Measurements from ENCODE around the gene PPP3CA. TPM values are rescaled to one million over a fixed set of nuclear protein-coding genes. Genes with fewer than 3 reads are reported as not detected.

PPP3CA gene
- total and polyA plus RNA-seq, 2 of the 13 experiments (the other 11 are each of a cell fraction or from before 2014, with no cell fraction given): 4.8 to 13.2 TPM

DNA sequence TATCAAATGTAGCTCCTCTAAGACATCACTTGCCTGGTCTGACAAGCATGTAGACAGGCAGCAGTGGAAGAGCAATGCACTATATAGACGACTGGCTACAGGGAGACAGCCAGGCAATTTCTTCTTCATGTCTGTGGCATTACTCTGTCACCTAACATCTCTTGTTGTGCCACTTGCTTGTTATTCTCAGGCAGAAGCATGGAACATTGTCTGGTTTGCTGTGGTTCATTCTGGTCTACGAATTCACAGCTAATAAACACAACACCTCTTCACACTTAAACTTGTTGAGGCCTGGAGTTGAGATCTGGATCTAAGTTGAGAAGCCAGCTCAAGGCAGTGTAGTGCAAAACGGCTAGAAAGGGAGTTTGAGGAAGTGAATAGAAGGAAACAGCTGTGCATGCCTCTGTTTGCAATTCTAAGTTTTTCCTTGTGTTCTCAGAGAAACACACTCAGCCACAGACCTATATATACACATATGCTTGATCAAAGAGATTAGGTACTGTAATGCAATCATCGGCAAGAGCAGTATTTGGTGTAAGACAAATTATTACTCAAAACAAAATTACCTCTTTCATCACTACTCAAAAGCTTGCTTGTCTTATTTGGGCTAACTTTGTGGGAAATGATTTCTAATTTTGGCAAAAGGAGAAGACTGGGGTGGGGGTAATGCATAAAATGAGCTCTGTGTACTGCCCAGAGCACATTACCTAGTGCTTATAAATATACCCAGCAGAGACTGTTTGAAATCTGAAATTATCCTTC lies 243.8 kb downstream of the PPP3CA start (continued):
- TF ChIP-seq, protein P1, sequence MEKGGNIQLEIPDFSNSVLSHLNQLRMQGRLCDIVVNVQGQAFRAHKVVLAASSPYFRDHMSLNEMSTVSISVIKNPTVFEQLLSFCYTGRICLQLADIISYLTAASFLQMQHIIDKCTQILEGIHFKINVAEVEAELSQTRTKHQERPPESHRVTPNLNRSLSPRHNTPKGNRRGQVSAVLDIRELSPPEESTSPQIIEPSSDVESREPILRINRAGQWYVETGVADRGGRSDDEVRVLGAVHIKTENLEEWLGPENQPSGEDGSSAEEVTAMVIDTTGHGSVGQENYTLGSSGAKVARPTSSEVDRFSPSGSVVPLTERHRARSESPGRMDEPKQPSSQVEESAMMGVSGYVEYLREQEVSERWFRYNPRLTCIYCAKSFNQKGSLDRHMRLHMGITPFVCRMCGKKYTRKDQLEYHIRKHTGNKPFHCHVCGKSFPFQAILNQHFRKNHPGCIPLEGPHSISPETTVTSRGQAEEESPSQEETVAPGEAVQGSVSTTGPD (CRISPR knock-in tag; IDR thresholded peaks at IDR 0.05): no peak
- TF ChIP-seq, protein P2, sequence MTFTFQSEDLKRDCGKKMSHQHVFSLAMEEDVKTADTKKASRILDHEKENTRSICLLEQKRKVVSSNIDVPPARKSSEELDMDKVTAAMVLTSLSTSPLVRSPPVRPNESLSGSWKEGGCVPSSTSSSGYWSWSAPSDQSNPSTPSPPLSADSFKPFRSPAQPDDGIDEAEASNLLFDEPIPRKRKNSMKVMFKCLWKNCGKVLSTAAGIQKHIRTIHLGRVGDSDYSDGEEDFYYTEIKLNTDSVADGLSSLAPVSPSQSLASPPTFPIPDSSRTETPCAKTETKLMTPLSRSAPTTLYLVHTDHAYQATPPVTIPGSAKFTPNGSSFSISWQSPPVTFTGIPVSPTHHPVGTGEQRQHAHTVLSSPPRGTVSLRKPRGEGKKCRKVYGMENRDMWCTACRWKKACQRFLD (CRISPR knock-in tag; IDR thresholded peaks at IDR 0.05; ENCODE audit: borderline replicate concordance): no peak

DNA sequence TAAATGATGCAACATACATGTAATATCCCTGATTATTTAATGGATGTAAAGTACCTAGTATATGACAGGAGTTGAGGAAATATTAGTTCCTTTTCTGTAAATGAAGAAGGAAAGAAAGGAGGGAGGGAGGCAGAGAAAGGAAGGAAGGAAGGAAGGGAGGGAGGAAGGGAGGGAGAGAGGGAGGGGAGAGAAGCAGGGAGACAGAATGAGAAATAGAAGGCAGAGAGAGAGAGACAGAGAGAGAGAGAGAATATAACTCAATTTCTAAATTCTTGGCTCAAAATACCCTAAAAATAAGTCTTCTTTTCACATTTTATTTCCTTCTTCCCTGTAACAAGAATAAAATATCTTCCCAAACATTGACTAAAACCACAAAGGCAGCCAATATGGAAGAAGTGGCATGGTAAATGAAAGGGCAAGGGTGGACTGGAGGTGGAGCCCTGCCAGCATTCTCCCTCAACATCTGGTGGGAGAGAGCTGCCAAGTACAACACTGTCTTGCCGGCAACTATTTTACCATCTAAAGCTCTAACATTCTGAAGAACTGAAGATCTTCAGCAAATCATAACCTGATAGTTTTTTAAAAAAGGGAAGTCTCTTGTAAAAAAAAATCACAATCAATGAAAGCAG lies 245.1 kb downstream of the PPP3CA start:
- 97% methylated on average over 1 of the region's 1 CpG for WGBS (ENCODE audit: low lambda C conversion rate)
- no peaks in the 10 kb centered on the region for H4K20me1 ChIP-seq (ENCODE audit: insufficient read depth, low read length)
- peaks cover 0 to 3% of the 10 kb centered on the region in 2 experiments; a peak in 1 of 5 replicates for H3K36me3 ChIP-seq (replicated peaks in 1 of 2; ENCODE audit: control insufficient read depth in 1 of 2, insufficient read depth in 2 of 2, low read length in 2 of 2)
- DNase-seq (ENCODE audit: low spot score): no peak
- POLR2A ChIA-PET: no interaction called here
- H3K9ac ChIP-seq (ENCODE audit: insufficient read depth, low read depth, low read length): no peak overlapping the region
- no TSS peak for BruUV-seq (replicated peaks)
- no peak overlapping the region for H3K27ac ChIP-seq (ENCODE audit: extremely low read length, insufficient read depth, low read length)
- FAIRE-seq: no peak
- ATAC-seq: no peak
- no peaks in the 10 kb centered on the region for H3K79me2 ChIP-seq (ENCODE audit: insufficient read depth, low read length)
- in situ Hi-C loops (cut with HindIII; ENCODE audit: extremely low pct_ligation_motif_present, low pct_unique_long_range_greater_than_20kb): no loop called here
- no peaks in the 10 kb centered on the region for H3K27me3 ChIP-seq (ENCODE audit: control insufficient read depth in 1 of 2, insufficient read depth in 2 of 2, low read length in 2 of 2)
- no peaks in the 10 kb centered on the region for H3K4me1 ChIP-seq (ENCODE audit: insufficient read depth, low read length)
- no peak overlapping the region for H2AFZ ChIP-seq (ENCODE audit: low read length)
- intact Hi-C loops (cut with micrococcal nuclease; ENCODE audit: unreplicated experiment): no loop called here
- no peak overlapping the region for H3K4me3 ChIP-seq (replicated peaks in 1 of 3; ENCODE audit: insufficient read depth in 1 of 3, low read depth in 2 of 3, low read length in 3 of 3)
- CTCF ChIA-PET (ENCODE audit: low intra/inter-chr PET ratio, low total read pairs): no interaction called here
- no peaks in the 10 kb centered on the region for H3K9me3 ChIP-seq (ENCODE audit: low read length)
- no peak overlapping the region for H3K4me2 ChIP-seq (ENCODE audit: low read depth, low read length)
- TF ChIP-seq POLR2G (IDR thresholded peaks at IDR 0.05; ENCODE audit: low read depth, low read length) (no peak), ZMYM4 (CRISPR knock-in tag; IDR thresholded peaks at IDR 0.05) (no peak), ATF7 (IDR thresholded peaks at IDR 0.05) (peak; percentile 35; the same call in 1 of the 2 replicates), ATF7 (CRISPR knock-in tag; IDR thresholded peaks at IDR 0.05) (no peak), ZNF550 (CRISPR knock-in tag; IDR thresholded peaks at IDR 0.05; ENCODE audit: borderline replicate concordance) (no peak), FOXK2 (IDR thresholded peaks at IDR 0.05) (no peak), ZNF296 (CRISPR knock-in tag; conservative IDR thresholded peaks at IDR 0.05) (no peak), HNRNPL (IDR thresholded peaks at IDR 0.05; ENCODE audit: low read depth, low read length) (no peak), HNRNPK (IDR thresholded peaks at IDR 0.05; ENCODE audit: low read depth, low read length, poor library complexity, severe bottlenecking) (peak; percentile 77), ZNF713 (CRISPR knock-in tag; IDR thresholded peaks at IDR 0.05) (no peak), KAT2B (IDR thresholded peaks at IDR 0.05; ENCODE audit: borderline replicate concordance, low read depth, low read length) (no peak), NR2F6 (IDR thresholded peaks at IDR 0.05) (no peak), NR2F6 (CRISPR knock-in tag; IDR thresholded peaks at IDR 0.05) (no peak)
- TF ChIP-seq, protein P3, sequence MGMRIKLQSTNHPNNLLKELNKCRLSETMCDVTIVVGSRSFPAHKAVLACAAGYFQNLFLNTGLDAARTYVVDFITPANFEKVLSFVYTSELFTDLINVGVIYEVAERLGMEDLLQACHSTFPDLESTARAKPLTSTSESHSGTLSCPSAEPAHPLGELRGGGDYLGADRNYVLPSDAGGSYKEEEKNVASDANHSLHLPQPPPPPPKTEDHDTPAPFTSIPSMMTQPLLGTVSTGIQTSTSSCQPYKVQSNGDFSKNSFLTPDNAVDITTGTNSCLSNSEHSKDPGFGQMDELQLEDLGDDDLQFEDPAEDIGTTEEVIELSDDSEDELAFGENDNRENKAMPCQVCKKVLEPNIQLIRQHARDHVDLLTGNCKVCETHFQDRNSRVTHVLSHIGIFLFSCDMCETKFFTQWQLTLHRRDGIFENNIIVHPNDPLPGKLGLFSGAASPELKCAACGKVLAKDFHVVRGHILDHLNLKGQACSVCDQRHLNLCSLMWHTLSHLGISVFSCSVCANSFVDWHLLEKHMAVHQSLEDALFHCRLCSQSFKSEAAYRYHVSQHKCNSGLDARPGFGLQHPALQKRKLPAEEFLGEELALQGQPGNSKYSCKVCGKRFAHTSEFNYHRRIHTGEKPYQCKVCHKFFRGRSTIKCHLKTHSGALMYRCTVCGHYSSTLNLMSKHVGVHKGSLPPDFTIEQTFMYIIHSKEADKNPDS (CRISPR knock-in tag; IDR thresholded peaks at IDR 0.05): no peak
- TF ChIP-seq, protein P4, sequence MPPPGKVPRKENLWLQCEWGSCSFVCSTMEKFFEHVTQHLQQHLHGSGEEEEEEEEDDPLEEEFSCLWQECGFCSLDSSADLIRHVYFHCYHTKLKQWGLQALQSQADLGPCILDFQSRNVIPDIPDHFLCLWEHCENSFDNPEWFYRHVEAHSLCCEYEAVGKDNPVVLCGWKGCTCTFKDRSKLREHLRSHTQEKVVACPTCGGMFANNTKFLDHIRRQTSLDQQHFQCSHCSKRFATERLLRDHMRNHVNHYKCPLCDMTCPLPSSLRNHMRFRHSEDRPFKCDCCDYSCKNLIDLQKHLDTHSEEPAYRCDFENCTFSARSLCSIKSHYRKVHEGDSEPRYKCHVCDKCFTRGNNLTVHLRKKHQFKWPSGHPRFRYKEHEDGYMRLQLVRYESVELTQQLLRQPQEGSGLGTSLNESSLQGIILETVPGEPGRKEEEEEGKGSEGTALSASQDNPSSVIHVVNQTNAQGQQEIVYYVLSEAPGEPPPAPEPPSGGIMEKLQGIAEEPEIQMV (CRISPR knock-in tag; IDR thresholded peaks at IDR 0.05; ENCODE audit: low read depth): no peak
